Activated CD8-positive, alpha-beta memory T cell treated with anti-CD3 and anti-CD28 coated beads for 1 hour (primary cell): Measurements from ENCODE around the gene FCHO2.

ENCODE experiments used
- DNase-seq, 2 donors: peaks; one replicate each; pipeline ENCODE4 v3.0.0-alpha.2; 2020; ENCODE audit warnings: low read depth in 1 of 2; ENCODE audit errors: extremely low read depth in 1 of 2

The FCHO2 gene

GRCh38 chr5:73027816-73028215 lies 72.0 kb downstream of the FCHO2 start:
- no peak for DNase-seq

- no peak for DNase-seq
Measured at GRCh38 chr5:73028991-73029595, 73.3 kb downstream of the FCHO2 start.

GRCh38 chr5:73030531-73030930 lies 74.7 kb downstream of the FCHO2 start:
- DNase-seq = no peak

- DNase-seq = no peak
Measured at GRCh38 chr5:73030995-73031394, 75.2 kb downstream of the FCHO2 start.

GRCh38 chr5:73031839-73032238 lies 76.0 kb downstream of the FCHO2 start:
- DNase-seq = no peak

GRCh38 chr5:73032635-73033034 lies 76.8 kb downstream of the FCHO2 start:
- DNase-seq = no peak

- DNase-seq = no peak
Measured at GRCh38 chr5:73037545-73037944, 81.7 kb downstream of the FCHO2 start.

GRCh38 chr5:73039082-73039481 lies 83.2 kb downstream of the FCHO2 start:
- DNase-seq = no peak

GRCh38 chr5:73042993-73043392 lies 87.2 kb downstream of the FCHO2 start:
- no peak for DNase-seq

GRCh38 chr5:73044546-73044945 lies 88.7 kb downstream of the FCHO2 start:
- DNase-seq = no peak

- no peak for DNase-seq
Measured at GRCh38 chr5:73045623-73046022, 89.8 kb downstream of the FCHO2 start.

GRCh38 chr5:73061593-73061992 lies 105.8 kb downstream of the FCHO2 start:
- DNase-seq = no peak

- no peak for DNase-seq
Measured at GRCh38 chr5:73066466-73066865, 110.6 kb downstream of the FCHO2 start.

- DNase-seq = no peak
Measured at GRCh38 chr5:73067213-73067612, 111.4 kb downstream of the FCHO2 start.

GRCh38 chr5:73081093-73081492 lies 125.3 kb downstream of the FCHO2 start:
- DNase-seq = no peak

- DNase-seq = no peak
Measured at GRCh38 chr5:73088026-73088425, 132.2 kb downstream of the FCHO2 start.

- DNase-seq = no peak
Measured at GRCh38 chr5:73093943-73094342, 138.1 kb downstream of the FCHO2 start.

- no peak for DNase-seq
Measured at GRCh38 chr5:73094415-73094814, 138.6 kb downstream of the FCHO2 start.

- DNase-seq = no peak
Measured at GRCh38 chr5:73095564-73096238, 139.9 kb downstream of the FCHO2 start.

GRCh38 chr5:73096239-73096575 lies 140.4 kb downstream of the FCHO2 start:
- DNase-seq = no peak

- DNase-seq = no peak
Measured at GRCh38 chr5:73097740-73098139, 141.9 kb downstream of the FCHO2 start.

GRCh38 chr5:73100109-73100508 lies 144.3 kb downstream of the FCHO2 start:
- DNase-seq = no peak

GRCh38 chr5:73103870-73104299 lies 148.0 kb downstream of the FCHO2 start:
- DNase-seq = no peak
